GM19025 (cell line): ENCODE results near the gene ALDH9A1.

Source experiments
- ATAC-seq: cut with Tn5 transposase; IDR thresholded peaks from one replicate; pipeline ENCODE4 v1.9.1; 2021; ENCODE audit warnings: mild to moderate bottlenecking, low read depth, moderate library complexity; ENCODE audit not compliant: unreplicated experiment

ALDH9A1 gene

DNA sequence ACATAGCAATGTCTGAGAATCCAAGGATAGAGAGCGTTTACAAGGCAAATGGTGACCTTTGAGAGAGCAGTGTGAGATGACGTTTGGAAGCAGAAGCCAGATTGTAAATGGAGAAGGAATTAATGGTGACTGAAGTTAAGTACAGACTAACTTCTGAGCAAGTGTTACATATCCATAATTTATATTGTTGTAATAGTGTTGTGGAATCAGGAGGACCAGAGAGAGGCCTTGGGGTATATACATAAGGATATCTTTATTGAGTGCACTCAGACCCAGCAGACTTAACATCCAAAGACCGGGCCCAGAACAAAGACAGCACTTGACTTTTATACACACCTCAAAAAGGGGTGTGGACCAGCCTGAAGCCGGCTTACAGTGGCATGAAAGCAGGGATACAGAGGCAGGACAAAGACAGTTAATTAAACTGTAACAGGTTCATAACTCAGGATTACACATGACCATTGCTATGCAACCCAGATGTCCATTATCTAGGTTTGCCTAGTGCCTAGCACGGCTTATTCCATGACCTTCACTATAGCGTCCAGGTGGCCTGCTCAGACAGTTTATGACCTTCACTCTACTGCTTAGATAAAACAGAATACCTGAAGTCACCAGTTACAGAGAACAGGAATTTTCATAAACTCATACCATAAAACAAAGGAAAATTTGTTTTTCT lies 70.1 kb downstream of the ALDH9A1 start:
- no peak for ATAC-seq

DNA sequence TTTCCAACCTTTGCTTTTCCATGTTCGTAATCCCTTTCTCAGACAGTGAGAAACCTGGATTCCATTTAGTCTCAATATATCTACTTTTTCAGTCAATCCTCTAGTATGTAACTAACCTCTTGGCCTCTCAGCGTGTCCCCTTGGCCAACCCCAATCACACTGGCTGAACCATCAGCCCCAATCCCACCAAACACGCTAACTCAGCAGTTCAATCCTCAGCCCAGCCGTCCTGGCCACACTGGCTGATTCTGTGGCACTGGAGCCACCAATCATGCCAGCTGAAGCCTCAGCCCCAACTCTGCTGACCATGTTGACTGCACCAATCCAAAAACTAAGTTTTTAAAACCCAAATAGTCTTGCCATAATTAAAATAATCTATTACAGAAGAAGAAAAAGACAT lies 73.9 kb downstream of the ALDH9A1 start:
- no peak for ATAC-seq

DNA sequence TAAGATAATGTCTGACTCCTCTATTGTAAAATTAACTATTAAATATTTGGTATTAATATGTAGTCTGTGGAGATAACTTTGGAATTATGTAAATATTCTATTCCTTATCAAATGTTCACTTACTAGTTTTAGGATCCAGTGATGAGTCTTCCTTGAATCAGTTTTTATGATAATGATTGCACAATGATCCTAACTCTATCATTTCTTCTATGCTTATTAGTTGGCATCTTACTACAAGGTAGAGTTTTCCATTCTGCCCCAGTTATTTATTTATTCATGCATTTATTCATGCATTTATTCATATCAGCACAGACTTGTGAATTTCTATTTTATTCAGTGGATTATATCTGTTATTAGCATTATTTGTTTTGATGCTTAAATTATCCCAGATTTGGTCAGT lies 74.7 kb downstream of the ALDH9A1 start:
- ATAC-seq: no peak

DNA sequence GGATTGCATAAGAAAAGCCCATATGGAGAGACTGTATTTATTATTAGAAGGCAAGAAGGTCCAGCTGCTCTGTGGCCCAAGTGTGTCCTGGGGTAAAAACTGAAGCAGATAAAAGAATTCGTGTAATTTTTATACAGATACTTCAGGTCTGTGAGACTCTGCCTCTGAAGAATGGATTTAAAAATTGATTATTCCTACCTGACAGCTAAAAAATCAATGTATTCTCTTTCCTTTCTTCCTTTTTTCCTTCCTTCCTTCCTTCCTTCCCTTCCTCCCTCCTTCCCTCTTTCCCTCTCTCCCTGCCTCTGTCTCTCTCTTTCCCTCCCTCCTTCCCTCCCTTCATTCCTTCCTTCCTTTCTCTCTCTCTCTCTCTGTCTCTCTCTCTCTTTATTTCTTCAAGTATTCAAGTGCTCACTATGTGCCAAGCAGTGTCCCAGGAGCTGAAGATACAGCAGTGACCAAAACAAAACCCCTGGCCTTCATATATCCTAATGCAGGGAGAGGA lies 78.7 kb downstream of the ALDH9A1 start:
- no peak for ATAC-seq

DNA sequence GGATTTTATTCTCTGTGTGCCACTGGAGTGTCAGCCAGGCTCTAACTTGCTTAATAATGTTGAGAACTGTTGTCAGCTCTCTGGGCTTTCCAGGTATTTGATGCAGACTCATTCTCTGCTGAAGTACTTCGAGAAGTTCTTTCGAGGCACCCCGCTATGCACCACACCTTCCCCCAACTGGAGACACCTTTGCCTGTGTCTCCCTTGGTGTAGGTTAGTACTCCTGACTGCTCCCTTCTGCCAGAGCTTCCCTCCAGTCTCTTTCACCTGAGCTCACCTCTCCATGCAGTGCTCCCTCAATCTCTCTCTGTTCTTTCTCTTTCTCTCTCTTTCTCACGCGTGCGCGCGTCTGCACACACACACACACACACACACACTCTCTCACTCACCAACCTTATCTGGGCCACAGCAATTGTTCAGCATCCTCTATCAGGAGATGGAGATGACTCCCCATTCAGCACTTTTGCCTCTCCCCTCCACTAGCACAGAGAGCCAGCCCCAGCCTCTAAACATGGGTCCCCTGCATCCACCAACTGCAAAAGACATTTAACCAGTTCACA lies 81.3 kb downstream of the ALDH9A1 start:
- ATAC-seq: no peak

DNA sequence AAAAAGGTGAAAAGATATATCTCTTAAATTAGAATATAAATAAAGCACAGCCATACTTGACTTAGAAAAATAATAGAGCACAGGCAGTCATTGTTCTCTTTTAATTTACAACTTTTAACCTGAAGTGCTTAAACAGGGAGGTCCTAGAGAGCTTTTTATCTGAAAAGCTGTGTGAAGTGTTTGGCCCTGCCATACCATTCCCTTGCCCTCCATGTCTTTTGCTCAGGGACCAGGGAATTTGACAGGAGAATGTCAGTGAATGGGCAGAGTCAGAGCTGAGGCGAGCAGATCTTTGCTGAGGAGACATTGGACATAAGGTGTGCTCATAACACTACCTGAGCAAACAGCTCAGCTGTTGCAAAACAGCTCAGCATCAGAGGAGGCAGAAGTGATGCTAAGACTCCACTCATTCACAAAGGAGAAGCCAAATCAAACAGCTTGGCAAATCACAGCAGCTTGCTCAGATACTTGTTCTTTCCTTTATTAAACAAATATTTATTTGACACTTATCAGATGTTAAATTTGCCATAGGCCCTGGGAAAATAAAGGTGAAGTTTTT lies 82.2 kb downstream of the ALDH9A1 start:
- no peak for ATAC-seq
